Parathyroid adenoma (tissue), 2 donors: Measurements from ENCODE around the gene SORBS1.

Source experiments
- H2AFZ ChIP-seq: fragments of 300-600 bp; sonication (generic); one replicate; pipeline ENCODE4 v1.7.0; 2017; ENCODE audit warnings: antibody characterized with exemption, mild to moderate bottlenecking
- H3K27ac ChIP-seq: fragments of 300-600 bp; sonication (generic); one replicate; pipeline ENCODE4 v1.7.0; 2017
- H3K27me3 ChIP-seq: fragments of 300-600 bp; sonication (generic); one replicate; pipeline ENCODE4 v1.7.0; 2017; ENCODE audit warnings: low read length; ENCODE audit not compliant: control insufficient read depth, insufficient read depth
- H3K36me3 ChIP-seq: fragments of 300-600 bp; sonication (generic); one replicate; pipeline ENCODE4 v1.7.0; 2017; ENCODE audit warnings: low read length; ENCODE audit not compliant: control insufficient read depth, insufficient read depth
- H3K4me1 ChIP-seq: fragments of 300-600 bp; sonication (generic); one replicate; pipeline ENCODE4 v1.7.0; 2017; ENCODE audit warnings: control low read depth
- H3K4me2 ChIP-seq: fragments of 300-600 bp; sonication (generic); one replicate; pipeline ENCODE4 v1.7.0; 2017; ENCODE audit warnings: low read length
- H3K4me3 ChIP-seq: fragments of 300-600 bp; sonication (generic); one replicate; pipeline ENCODE4 v1.7.0; 2017; ENCODE audit warnings: low read depth, low read length
- H3K79me2 ChIP-seq: fragments of 300-600 bp; sonication (generic); one replicate; pipeline ENCODE4 v1.7.0; 2017; ENCODE audit warnings: control low read depth
- H3K9ac ChIP-seq: fragments of 300-600 bp; sonication (generic); one replicate; pipeline ENCODE4 v1.7.0; 2017; ENCODE audit warnings: mild to moderate bottlenecking
- H3K9me3 ChIP-seq: fragments of 300-600 bp; sonication (generic); one replicate; pipeline ENCODE4 v1.7.0; 2017; ENCODE audit warnings: low read length; ENCODE audit not compliant: control insufficient read depth
- CTCF ChIP-seq: fragments of 300-600 bp; sonication (generic); IDR thresholded peaks from one replicate; pipeline ENCODE4 v1.7.0; 2017; ENCODE audit warnings: antibody characterized with exemption, mild to moderate bottlenecking
- donor health status: primary hyperparathyroidism.

SORBS1 gene

GRCh38 chr10:95419399-95419798, 141.8 kb downstream of the SORBS1 start:
- Histone ChIP-seq H3K9me3 (no peaks in the 10 kb centered on the region), H2AFZ (no peak overlapping the region), H3K36me3 (no peaks in the 10 kb centered on the region), H3K4me1 (no peaks in the 10 kb centered on the region), H3K4me2 (no peak overlapping the region), H3K27me3 (no peaks in the 10 kb centered on the region), H3K79me2 (no peaks in the 10 kb centered on the region), H3K9ac (no peak overlapping the region), H3K27ac (peak overlapping the region; percentile 0), H3K4me3 (no peak overlapping the region)
- no peak for TF ChIP-seq CTCF

GRCh38 chr10:95416973-95417372, 144.2 kb downstream of the SORBS1 start:
- TF ChIP-seq CTCF = no peak
- Histone ChIP-seq H3K9ac (no peak overlapping the region), H3K27ac (no peak overlapping the region), H3K9me3 (no peaks in the 10 kb centered on the region), H3K27me3 (no peaks in the 10 kb centered on the region), H3K4me1 (no peaks in the 10 kb centered on the region), H3K4me2 (no peak overlapping the region), H3K36me3 (no peaks in the 10 kb centered on the region), H3K79me2 (no peaks in the 10 kb centered on the region), H2AFZ (no peak overlapping the region), H3K4me3 (no peak overlapping the region)

- no peak for TF ChIP-seq CTCF
- H3K36me3 ChIP-seq = no peaks in the 10 kb centered on the region
- no peak overlapping the region for H3K4me2 ChIP-seq
- no peaks in the 10 kb centered on the region for H3K4me1 ChIP-seq
- no peak overlapping the region for H3K9ac ChIP-seq
- no peaks in the 10 kb centered on the region for H3K9me3 ChIP-seq
- no peaks in the 10 kb centered on the region for H3K79me2 ChIP-seq
- no peaks in the 10 kb centered on the region for H3K27me3 ChIP-seq
- no peak overlapping the region for H2AFZ ChIP-seq
- no peak overlapping the region for H3K27ac ChIP-seq
- H3K4me3 ChIP-seq = no peak overlapping the region
Observed at GRCh38 chr10:95416270-95416669, 144.9 kb downstream of the SORBS1 start.

- H2AFZ ChIP-seq = no peak overlapping the region
- TF ChIP-seq CTCF = no peak
- no peaks in the 10 kb centered on the region for H3K79me2 ChIP-seq
- no peaks in the 10 kb centered on the region for H3K9me3 ChIP-seq
- no peaks in the 10 kb centered on the region for H3K36me3 ChIP-seq
- no peak overlapping the region for H3K4me2 ChIP-seq
- H3K4me3 ChIP-seq = no peak overlapping the region
- no peaks in the 10 kb centered on the region for H3K4me1 ChIP-seq
- H3K9ac ChIP-seq = no peak overlapping the region
- H3K27me3 ChIP-seq = no peaks in the 10 kb centered on the region
- no peak overlapping the region for H3K27ac ChIP-seq
Observed at GRCh38 chr10:95415621-95416031, 145.5 kb downstream of the SORBS1 start.

- Histone ChIP-seq H3K9ac (no peak overlapping the region), H3K9me3 (no peaks in the 10 kb centered on the region), H3K4me3 (no peak overlapping the region), H2AFZ (no peak overlapping the region), H3K27me3 (no peaks in the 10 kb centered on the region), H3K4me2 (no peak overlapping the region), H3K27ac (no peak overlapping the region), H3K4me1 (no peaks in the 10 kb centered on the region), H3K36me3 (no peaks in the 10 kb centered on the region), H3K79me2 (no peaks in the 10 kb centered on the region)
- TF ChIP-seq CTCF = no peak
Observed at GRCh38 chr10:95414844-95415485, 146.2 kb downstream of the SORBS1 start.
